Islet precursor cell (in vitro differentiated cells): Measurements from ENCODE around the gene EVA1B.

Experiments
- DNase-seq: peaks from one replicate; pipeline ENCODE4 v3.0.0-alpha.2; 2018

Gene EVA1B, protein sequence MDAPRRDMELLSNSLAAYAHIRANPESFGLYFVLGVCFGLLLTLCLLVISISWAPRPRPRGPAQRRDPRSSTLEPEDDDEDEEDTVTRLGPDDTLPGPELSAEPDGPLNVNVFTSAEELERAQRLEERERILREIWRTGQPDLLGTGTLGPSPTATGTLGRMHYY

DNA sequence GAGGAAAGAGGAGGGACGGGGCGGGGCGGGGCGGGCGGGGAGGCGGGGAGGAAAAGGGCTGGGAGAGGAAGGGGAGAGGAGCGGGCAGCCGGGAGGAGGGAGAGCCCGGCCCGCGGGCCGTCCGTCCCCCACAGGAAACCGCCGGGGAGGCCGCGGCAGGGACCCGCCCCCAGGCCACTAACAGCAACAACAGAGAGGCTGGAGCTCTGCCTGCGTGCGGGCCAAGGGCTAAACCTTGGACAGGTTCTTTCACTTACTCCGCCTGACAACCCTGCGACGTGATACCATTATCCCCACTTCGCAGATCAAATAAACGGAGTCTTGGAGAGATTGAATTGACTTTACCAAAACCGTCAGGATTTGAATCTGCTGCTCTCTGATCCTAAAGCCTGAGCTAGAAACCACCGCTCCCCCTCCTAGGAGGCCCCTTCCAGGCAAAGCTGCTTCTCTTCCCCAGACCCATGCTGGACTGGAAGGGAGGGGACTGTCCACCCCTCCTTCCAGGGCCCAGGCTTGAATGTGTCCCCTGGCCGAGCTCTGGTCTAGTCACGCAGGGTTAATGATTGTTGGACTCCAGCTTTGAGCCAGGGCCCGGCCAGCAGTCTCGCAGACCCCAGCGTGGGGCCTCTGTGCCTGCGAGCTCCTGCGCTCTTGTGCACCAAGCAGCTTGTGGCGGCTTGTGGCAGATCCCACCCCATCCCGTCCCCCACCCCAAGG lies at the start of gene EVA1B:
TSS of gene EVA1B (minus strand) at position 10 of the 717 bp plus-strand sequence. CDS start 608 bp downstream, outside the sequence.
- DNase-seq, result peak; percentile 96

DNA sequence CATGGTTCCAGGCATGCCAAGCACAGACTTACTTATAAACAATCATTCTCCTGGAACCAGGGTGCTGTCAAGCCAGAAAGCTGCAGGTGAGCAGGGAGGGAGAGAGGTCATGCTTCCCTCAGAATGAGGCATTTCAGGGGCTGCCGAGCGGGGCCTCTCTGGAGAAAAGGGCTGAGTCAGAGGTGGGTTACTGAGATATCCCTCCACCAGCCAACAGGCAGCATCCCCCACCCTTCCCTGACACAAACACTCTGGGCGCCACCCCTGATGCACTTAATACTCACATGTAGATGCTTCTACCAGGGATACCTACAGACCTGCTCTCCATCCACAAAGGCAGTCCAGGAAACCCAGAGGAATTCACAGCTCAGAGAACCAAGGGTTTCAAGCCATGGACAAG lies 49.2 kb upstream of the EVA1B start:
- DNase-seq, result no peak

DNA sequence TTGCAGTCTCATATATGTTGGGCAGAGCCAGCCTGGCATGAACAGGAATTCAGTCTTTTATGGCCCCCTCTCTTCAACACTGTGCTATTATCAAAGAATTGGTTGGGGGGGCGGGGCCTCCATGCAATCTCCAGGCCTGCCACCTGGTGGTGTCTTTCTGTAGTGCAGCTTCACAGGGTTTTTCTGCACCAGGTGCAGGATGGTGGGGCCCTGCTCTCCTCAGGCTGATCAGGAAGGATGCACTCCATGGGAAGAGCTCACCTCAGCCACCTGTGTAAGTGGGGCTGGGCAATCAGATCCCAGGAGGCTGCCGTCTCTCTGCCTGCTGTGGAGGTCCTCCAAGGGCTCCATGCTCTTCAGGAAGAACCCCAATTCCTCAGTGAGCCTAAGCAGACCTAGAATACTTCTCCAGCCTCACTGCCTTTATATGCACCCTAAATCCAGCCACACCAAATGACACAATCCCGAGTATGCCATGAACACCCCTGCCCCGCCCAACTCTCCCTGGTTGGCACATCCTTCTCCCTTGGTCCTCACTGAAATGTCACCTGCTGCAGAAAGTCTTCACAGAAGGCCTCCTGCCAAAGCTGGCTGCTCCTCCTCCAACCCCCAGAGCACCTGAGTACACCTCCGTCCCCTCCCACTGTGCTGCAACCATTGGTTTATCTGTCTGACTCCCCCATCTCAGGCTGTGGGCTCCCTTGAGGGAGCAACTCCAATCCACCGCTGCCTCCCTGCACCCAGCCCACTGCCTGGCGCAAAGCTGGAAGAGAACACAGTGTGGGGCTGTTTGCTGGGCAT lies 45.8 kb upstream of the EVA1B start:
- peak; percentile 84 for DNase-seq

DNA sequence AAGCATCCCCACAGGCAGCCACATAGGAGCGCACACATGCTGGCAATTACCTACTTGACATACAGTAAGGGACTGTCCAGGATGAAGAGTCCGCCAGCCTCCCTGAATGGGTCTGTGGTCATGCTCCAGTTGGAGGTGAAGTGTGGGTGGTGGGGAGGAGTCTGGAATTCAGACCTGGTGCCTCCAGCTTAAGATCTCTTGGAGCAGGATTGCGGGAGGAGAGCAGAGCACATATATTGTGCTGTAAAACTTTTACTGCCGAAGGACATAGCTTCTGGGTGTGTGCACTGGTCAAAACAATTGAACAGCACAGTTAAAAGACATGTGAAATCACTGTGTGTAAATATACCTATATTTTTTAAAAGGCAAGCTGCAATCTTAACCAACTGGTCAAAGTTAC lies 44.4 kb upstream of the EVA1B start:
- DNase-seq, result no peak

DNA sequence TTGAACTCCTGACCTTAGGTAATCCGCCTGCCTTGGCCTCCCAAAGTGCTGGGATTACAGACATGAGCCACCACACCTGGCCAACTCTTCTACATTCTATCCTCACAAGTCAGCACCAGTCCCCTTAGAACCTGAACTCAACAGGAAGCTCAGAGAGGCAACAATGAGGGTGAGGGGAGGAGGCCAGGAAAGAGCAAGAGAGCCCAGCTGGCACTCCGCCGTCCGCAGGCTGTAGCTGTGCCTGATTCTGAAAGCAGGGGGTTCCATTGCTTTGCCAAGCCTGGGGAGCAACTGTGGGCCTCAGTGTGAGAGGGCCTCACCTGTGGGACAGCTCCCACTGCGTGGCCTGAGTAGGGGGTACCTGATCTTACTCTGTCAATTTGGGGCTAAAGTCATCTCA lies 43.6 kb upstream of the EVA1B start:
- DNase-seq, result no peak

DNA sequence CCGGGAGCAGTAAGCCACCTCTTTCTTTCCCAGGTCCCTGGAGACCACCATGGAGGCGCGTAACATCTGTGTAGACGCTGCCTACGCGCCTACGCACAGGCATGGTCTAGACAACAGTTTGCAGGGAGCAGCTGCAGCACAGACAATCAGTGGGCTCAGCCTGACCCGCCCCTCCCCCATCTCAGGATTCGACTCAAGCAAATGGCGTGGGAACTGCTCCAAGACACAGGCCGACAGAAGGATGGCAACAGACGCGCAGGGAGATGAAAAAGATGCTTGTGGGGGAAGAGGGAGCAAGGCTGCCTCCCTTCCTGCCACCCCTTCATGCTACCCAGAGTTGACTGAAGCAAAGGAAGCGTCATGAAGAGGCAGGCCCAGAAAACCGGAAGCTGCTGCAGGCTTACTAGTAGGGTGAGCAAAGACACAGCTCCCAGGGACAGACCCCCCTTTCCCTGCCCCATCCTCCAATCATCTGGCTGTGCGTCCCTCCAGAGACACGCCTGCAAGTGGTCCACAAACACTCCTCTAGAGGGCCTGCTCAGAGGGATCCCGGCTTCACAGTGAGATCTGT lies 42.7 kb upstream of the EVA1B start:
- peak; percentile 72 for DNase-seq

DNA sequence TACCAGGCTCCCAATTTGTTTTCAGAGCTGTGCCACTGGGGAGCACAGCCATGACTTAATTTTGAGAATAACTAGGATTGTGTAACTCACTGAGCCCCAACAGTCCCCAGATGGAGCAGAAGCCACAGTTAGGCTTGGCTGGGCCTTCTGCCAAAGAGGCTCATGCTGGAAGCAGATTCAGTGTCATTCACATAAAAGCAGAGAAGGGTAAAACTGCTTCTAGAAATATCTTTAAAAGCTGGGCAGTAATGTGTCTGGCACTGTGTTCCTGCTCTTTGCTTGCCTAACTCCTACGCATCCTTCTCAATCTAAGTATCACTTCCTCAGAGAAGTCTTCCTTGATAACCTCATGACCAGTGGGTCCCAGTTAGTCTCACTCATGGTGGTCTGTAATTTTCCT lies 41.9 kb upstream of the EVA1B start:
- no peak for DNase-seq

DNA sequence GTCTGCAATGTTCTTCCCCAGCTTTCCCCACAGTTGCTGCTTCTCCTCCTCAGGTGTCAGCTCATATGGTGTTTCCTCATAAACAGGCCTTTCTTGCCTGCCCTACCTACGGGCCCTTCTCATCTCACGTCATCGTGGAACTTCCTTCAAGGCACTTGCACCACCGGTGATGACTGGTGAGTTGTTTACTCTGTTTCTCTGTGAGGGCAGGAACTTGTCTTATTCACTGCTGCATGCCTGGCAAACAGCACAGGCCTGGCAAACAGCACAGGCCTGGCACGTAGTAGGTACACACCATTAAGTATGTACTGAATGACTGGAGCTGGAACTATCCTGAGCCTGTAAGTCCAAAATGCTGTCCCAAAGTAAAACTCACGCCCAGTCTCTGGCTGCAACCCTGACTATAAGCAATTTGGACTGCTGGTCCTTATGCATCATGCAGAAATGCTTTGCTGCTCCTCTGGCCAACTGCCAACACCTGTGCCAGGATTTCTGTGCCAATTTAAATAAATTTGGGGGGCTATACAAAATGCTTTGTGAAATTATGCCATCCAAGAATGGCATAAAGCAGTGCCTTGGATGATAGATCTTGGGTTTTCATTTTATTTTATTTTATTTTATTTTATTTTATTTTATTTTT lies 36.6 kb upstream of the EVA1B start:
- no peak for DNase-seq

DNA sequence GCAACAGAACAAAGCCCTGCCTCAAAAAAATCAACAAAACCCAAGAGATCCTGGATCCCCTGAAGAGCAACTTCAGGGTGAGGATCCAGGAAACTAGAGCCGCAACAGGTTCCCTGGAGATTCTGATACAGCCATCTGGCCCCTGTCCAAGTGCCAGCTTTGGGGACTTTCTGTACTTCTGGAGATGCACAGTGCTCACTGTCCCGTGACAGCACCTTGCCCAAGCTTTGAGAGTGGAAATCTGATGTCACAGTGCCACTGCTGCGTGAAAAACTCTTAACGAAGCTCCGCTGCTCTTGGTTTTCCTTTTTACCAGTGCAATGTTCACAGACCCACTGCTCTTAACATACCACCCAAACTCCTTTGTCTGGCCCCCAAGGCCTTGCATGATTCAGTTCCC lies 35.9 kb upstream of the EVA1B start:
- DNase-seq, result no peak

DNA sequence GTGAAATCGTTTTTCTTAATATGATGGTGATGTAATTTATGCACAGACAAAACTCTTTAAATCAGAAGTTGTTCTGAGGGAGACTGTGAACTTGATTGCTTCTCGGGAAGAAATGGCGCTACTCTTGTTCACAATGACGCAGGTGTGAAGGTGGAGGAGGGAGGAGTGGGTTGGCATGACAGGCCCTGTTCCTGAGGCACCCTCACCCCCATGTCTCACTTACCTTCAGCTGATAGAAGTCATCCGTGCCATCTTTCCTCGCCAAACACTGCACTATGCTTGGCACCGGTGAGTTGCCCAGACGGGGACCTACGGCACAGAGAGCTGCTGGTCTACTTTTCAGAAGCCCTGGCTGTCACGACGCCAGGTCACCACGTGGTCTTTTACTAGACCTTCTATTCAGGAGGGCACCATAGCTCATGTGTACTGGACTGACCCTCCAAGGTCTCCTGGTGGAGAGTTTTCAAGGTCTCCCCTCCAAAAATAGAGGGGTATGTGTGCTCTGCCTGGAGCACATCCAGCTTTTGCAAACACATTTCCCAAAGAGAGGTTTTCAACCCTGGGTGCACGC lies 35.2 kb upstream of the EVA1B start:
- DNase-seq, result no peak

DNA sequence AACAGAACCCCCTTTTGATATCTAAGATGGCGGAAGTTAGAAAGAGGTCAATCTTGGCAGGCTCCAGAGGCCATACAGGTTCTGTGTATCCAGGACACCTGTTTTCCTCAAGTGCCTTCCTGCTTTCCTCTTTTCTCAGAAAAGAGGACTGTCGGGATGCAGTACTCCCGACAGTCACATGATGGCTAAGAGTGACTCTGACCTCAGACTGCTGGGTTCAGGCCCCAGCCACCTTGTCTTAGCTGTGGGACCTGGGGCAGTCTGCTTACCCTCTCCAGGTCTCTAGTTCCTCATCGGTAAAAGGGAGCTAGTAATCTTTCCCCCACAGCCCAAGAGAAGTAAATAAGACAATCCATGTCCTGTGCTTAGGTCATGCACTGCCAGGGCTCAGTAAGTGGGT lies 32.4 kb upstream of the EVA1B start:
- DNase-seq, result no peak

DNA sequence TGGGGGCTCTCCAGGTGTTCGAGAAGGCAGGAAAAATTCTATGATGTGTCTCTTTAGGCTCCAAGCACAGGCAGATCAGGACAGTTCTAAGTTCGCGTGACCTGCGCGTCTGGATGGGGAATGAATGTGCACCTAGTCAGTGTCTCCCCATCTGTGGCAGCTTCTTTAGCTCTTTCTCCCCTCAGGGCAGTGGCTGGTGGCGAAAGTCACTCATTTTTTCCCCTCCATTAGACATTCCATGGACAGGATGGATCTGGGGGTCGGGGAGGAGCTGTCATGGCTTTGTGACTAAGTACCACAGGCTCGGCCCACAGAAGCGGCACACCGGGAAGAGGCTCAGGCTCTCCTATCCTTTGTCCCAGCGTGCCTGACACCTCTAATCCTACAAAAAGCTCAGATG lies 31.0 kb upstream of the EVA1B start:
- DNase-seq, result no peak

DNA sequence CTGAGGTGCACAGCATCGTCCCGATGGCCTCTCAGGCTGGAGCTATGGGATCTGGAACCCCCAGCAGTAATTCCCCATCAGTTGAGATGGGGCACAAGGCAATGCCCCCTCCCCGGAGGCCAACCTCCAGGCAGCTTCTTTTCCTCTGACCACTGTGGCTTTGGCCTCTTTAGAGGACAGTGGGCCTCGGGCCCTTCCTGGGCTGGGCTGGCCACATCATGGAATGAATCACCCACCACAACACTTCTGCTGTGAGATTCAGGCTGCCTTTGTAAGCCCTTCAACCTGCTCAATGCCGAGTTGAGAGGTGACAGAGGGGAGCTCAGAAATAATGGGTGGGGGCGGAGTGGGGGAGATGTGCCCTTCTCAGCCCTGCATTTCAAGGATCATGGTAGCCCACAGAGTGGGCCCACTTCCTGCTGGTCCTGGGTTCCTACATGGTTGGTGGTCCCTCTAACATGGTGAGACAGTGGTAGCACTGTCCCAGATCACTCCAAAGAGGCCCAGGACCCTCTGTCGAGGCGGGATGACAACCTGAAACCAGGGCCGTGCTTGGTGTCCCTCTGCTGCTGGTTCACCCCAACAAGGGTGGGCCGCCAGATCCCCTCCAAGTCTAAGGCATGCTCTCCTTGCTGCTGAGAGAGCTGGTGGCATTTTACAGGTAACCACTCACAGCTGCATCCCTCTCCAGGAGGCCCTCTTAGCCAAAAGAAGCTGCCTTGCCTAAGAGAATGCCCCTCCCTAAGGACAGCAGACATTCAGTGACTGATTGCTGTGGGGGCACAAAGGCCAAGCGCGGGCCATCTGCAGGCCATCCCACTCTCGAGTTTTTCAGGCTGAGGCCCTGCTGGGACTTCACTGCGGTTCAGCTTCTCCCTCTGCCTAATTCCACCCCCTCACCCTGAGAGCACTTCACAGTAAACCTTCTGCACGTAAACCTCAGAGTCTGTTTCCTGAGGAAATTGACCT lies 29.7 kb upstream of the EVA1B start:
- DNase-seq, result no peak

DNA sequence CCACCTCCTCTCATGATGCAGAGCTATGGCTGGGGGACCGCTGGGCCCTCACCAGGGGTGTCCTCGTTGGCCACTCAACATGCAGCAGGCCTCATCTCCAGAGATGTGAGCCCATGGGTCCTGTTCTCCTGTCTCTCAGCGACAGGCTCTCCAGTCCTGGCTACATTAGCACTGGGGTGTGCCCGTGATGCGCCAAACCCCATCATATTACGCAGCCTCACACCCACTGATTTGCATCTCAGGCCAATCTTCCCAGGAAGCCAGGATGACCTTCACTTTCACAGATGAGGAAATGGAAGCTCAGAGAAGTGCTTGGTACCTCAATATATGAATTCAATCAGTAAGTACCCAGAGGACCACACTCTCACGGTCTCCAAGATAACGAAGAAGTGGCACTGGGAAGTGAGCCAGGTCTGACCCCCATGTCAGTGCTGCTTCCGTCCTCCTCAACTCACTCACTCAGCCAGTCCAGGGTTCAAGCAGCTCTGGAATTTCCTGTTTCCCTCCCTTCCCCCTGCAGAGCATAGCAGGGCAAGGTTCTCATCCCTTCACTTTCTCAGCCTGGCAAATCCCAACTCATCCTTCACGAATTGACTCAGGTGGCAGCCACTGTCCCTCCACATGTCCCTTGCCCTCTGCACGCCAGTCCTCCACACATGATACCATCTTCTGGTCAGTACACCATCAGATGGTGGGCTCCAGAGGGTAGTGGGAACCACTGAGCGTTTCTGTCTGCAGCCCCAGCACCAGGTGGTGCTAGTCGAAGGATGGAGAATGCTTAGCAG lies 28.9 kb upstream of the EVA1B start:
- DNase-seq, result no peak

DNA sequence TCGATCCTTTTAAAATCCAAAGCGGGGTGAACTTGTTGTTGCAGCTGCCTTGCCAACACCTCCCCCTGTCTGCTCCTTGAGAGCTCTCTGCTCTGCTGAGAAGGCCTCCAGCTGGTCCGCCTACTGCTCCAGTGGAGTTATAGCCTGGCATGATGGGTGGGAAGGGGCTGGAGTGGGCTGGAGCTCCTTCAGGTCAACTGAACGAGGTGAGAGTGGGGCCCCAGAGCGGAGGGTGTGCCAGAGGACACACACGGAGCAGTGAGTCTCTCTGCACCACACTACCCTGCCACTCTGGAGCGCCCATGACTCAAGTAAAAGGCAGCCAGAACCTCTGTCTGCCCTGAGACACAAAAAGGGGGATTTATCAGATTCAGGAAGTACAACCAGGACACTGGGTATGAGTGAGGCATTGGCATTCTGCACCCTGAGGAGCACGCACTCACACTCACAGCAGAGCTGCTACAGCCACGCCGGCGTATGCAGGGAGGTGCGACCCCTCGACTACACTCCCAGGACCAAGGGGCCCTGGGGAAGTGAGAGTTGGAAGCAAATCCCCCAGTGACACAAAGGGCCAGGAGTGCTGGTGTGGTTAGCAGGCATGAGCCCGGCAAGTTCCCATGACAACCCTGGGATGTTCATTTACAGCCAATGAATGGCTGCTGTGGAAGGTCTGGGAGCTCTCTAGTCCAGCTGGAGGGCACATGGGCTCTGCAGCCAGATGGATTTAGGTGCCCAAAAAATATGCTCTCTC lies 28.0 kb upstream of the EVA1B start:
- peak; percentile 86 for DNase-seq

DNA sequence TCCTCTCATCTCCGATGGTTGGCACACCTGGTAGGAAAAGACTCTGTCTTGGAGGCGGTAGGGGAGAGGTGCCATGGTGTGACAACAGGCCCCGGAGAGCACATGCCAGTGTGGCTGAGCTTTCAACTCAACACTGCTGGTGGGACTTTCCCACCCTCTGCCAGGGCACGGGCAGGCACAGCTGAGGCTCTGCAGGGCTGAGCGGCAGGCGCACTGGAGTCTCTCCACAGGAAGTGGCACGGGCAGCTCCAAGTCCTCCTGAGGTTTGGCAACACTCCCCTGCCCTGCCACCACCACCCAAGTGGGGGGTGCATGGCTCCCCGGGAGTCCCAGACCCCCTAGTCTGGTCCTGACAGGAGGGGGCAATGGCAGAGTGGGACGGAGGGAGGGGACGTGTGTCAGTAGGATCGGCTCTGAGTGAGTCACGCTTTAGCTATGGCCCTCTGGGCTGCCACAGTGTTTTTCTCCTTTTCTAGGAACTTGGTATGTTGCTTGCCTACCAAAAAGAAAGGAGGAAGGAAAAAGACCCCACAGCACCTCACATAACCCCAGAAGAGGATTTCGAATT lies 27.3 kb upstream of the EVA1B start:
- peak; percentile 82 for DNase-seq

DNA sequence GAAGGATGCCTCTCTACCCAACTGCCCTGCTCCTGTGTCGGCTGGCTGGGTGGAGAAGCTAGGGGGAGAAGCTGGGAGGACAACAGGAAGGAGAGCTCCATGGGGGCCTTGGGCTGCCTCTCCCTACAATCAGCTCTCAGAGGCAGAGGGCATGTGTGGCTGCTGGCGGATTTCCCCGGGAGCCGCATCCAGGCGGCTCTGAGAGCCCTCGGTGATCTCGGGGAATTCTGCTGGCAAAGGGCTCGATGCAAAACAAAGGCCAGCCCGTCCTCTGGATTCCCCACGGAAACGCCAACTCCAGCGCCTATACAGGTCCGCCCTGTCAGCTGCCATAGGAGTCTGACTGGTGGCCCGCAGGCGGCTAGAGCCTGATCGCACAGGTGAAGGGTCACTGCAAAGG lies 26.4 kb upstream of the EVA1B start:
- DNase-seq, result no peak

DNA sequence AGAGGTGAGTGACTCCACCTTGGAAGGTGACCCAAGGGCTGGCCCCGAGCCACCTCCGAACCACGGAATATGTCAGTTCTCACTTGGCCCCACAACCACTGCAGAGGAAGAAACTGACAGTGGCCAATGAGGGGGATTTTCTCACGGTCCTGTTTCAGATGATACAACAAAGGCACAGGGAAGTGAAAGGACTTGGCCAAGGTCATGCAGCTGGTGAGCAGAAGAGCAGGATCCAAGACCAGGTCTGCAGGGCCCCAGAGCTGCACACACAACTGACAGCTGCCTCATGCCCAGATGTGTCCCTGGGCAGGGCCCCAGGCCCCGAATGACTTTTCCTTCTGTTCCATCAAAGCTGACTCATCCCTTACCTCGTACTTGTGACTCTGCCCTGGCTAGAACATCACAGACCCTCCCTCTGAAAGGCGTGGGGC lies 25.8 kb upstream of the EVA1B start:
- DNase-seq, result peak; percentile 73

DNA sequence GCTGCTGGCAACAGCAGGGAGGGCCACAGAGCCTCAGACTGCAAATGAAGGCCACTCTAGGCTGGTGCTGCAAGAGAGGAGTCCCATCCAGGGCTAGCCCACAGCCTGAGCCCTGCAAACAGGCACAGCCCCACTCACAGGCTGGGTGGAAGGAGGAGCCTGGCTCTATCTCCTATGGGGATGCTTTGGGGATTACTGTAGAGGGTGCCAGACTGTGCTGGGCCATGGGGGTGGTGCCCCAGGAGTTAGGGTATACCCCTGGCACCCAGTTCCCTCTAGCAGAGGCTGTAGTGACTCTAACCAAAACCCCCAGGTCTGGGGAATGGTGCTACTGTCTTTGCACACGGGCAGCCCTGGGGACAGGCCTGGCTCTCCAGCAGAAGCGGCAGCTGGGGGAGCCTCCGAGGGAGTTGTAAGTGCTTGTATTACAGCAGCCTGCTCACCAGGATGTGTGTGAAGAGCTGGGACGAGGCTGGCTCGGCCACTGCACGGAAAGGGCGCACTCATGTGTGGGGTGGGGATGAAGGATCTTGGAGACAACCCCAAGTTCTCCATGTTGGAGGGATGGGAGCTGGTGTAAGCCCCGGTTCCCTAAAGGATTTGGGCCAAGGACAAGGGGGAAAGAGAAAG lies 23.4 kb upstream of the EVA1B start:
- no peak for DNase-seq
